K562 (cell line): ENCODE results near the gene MYOM1. TPM values are rescaled to one million over a fixed set of nuclear protein-coding genes. Genes with fewer than 3 reads are reported as not detected.
A peak's percentile ranks its signal among the peaks of the same experiment; 100 is the strongest.

Experiments
- ARNT ChIP-seq, 2 experiments: fragments of 450-650 bp; IDR thresholded peaks; 2 replicates each; pipeline ENCODE4 v1.6.1; 2016; ENCODE audit warnings: mild to moderate bottlenecking in 1 of 2
- BRD4 ChIP-seq: fragments of 200-600 bp; sonication (generic); IDR thresholded peaks from 2 replicates; pipeline ENCODE4 v1.6.1; 2017; ENCODE audit warnings: inconsistent platforms
- BRD9 ChIP-seq: fragments of 450-650 bp; IDR thresholded peaks from 2 replicates; pipeline ENCODE4 v1.6.1; 2018; ENCODE audit warnings: low read depth; ENCODE audit not compliant: partially characterized antibody
- DLX4 ChIP-seq: fragments of 250-450 bp; sonication (Bioruptor Pico); IDR thresholded peaks from 2 replicates; pipeline ENCODE4 v1.6.1; 2021; ENCODE audit warnings: mild to moderate bottlenecking
- KAT7 ChIP-seq: sonication (generic); formaldehyde crosslinking; IDR thresholded peaks from 2 replicates; pipeline ENCODE4 v1.8.0; 2022; ENCODE audit warnings: missing genetic modification reagents, mild to moderate bottlenecking, borderline replicate concordance
- LCOR ChIP-seq: sonication (generic); formaldehyde crosslinking; IDR thresholded peaks from 2 replicates; pipeline ENCODE4 v1.8.0; 2022; ENCODE audit warnings: mild to moderate bottlenecking, missing genetic modification reagents
- NFE2 ChIP-seq: IDR thresholded peaks from 2 replicates; pipeline ENCODE4 v1.6.1; 2014; ENCODE audit warnings: antibody characterized with exemption, low read depth
- SMARCE1 ChIP-seq: fragments of 450-650 bp; IDR thresholded peaks from 2 replicates; pipeline ENCODE4 v1.7.1; 2016; ENCODE audit warnings: mild to moderate bottlenecking
- TRIM24 ChIP-seq, 2 experiments: fragments of 450-650 bp; IDR thresholded peaks; 2 replicates each; pipeline ENCODE4 v1.6.1; 2016
- ZNF175 ChIP-seq: fragments of 200-800 bp; sonication (Bioruptor generic); IDR thresholded peaks from 2 replicates; pipeline ENCODE4 v1.6.1; 2016; ENCODE audit warnings: low read depth, mild to moderate bottlenecking, missing genetic modification characterization, missing compliant biosample characterization
- polyA plus RNA-seq, 8 experiments: library from polyadenylated mRNA; depleted of rRNA in 4 of 8; stranded (reverse) in 5 of 8; unstranded in 3 of 8; fragments of >200 nt; fragmentation: Nextera tagmentation in 2 of 8; fragmentation: Illumina TruSeq in 1 of 8; extraction: Ambion mirVana in 2 of 8; extraction: Trizol in 1 of 8; gene quantifications; 2 replicates each; pipeline versions ENCODE4 v1.2.1 to v1.2.3, GENCODE V29; 2011 to 2014; ENCODE audit warnings: inconsistent platforms in 1 of 8, missing spikeins in 1 of 8
- total RNA-seq, 7 experiments: library from RNA; depleted of rRNA in 6 of 7; stranded (reverse); fragments of >200 nt in 6 of 7; fragmentation: Illumina TruSeq in 2 of 7; extraction: Trizol in 2 of 7; gene quantifications; 2 replicates each; pipeline versions ENCODE4 v1.2.1 to v1.2.3, GENCODE V29; 2011 to 2021; ENCODE audit warnings: low replicate concordance in 1 of 7
- TF ChIP-seq, protein P1 (sequence below), 2 experiments: fragments of 150-350 bp in 1 of 2; IDR thresholded peaks; 2 replicates each; pipeline ENCODE4 v1.6.1; 2012 to 2016; ENCODE audit warnings: low read depth in 2 of 2, low read length in 2 of 2, mild to moderate bottlenecking in 1 of 2, moderate library complexity in 1 of 2
- TF ChIP-seq, protein P2 (sequence below), 2 experiments: fragments of 200-800 bp in 1 of 2; sonication (Bioruptor generic) in 1 of 2; sonication (generic) in 1 of 2; formaldehyde crosslinking in 1 of 2; IDR thresholded peaks in 1 of 2; conservative IDR thresholded peaks in 1 of 2; 2 replicates each; pipeline versions ENCODE4 v1.5.0 to v1.6.1; 2016 to 2020; ENCODE audit warnings: missing compliant biosample characterization in 1 of 2, missing genetic modification characterization in 1 of 2, missing genetic modification reagents in 1 of 2
- TF ChIP-seq, protein P3 (sequence below), 2 experiments: fragments of 450-650 bp; formaldehyde crosslinking in 1 of 2; IDR thresholded peaks; 2 replicates each; pipeline versions ENCODE4 v1.4.0 to v1.6.1; 2014 to 2020; ENCODE audit warnings: mild to moderate bottlenecking in 2 of 2, borderline replicate concordance in 1 of 2, low read depth in 1 of 2

The MYOM1 gene
- total and polyA plus RNA-seq, 9 of the 15 experiments (the other 6 are each of a cell fraction or from before 2014, with no cell fraction given) = 0.01 to 0.62 (median 0.25) TPM

- peak; percentile 76 for TF ChIP-seq ZNF175
- TF ChIP-seq, protein P1, sequence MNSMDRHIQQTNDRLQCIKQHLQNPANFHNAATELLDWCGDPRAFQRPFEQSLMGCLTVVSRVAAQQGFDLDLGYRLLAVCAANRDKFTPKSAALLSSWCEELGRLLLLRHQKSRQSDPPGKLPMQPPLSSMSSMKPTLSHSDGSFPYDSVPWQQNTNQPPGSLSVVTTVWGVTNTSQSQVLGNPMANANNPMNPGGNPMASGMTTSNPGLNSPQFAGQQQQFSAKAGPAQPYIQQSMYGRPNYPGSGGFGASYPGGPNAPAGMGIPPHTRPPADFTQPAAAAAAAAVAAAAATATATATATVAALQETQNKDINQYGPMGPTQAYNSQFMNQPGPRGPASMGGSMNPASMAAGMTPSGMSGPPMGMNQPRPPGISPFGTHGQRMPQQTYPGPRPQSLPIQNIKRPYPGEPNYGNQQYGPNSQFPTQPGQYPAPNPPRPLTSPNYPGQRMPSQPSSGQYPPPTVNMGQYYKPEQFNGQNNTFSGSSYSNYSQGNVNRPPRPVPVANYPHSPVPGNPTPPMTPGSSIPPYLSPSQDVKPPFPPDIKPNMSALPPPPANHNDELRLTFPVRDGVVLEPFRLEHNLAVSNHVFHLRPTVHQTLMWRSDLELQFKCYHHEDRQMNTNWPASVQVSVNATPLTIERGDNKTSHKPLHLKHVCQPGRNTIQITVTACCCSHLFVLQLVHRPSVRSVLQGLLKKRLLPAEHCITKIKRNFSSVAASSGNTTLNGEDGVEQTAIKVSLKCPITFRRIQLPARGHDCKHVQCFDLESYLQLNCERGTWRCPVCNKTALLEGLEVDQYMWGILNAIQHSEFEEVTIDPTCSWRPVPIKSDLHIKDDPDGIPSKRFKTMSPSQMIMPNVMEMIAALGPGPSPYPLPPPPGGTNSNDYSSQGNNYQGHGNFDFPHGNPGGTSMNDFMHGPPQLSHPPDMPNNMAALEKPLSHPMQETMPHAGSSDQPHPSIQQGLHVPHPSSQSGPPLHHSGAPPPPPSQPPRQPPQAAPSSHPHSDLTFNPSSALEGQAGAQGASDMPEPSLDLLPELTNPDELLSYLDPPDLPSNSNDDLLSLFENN (IDR thresholded peaks at IDR 0.05; ENCODE audit: low read depth in 2 of 2, low read length in 2 of 2) = no peak
- peak; percentile 77 for TF ChIP-seq BRD9
- no peak for TF ChIP-seq KAT7
- no peak for TF ChIP-seq BRD4
- TF ChIP-seq, protein P2, sequence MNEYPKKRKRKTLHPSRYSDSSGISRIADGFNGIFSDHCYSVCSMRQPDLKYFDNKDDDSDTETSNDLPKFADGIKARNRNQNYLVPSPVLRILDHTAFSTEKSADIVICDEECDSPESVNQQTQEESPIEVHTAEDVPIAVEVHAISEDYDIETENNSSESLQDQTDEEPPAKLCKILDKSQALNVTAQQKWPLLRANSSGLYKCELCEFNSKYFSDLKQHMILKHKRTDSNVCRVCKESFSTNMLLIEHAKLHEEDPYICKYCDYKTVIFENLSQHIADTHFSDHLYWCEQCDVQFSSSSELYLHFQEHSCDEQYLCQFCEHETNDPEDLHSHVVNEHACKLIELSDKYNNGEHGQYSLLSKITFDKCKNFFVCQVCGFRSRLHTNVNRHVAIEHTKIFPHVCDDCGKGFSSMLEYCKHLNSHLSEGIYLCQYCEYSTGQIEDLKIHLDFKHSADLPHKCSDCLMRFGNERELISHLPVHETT (CRISPR knock-in tag; conservative IDR thresholded peaks at IDR 0.05 in 1 of 2, IDR thresholded peaks at IDR 0.05 in 1 of 2) = no peak
- peak; percentile 38; the same call in 1 of the 2 replicates for TF ChIP-seq SMARCE1
- TF ChIP-seq LCOR (CRISPR knock-in tag) = no peak
- peak; percentile 81 to 90; a peak in 3 of 4 replicates for TF ChIP-seq TRIM24 (IDR thresholded peaks at IDR 0.05)
- TF ChIP-seq ARNT (IDR thresholded peaks at IDR 0.05) = peak in 1 of 2 experiments; percentile 75; a peak in 1 of 4 replicates
- TF ChIP-seq NFE2 = peak; percentile 90
- no peak for TF ChIP-seq DLX4
- TF ChIP-seq, protein P3, sequence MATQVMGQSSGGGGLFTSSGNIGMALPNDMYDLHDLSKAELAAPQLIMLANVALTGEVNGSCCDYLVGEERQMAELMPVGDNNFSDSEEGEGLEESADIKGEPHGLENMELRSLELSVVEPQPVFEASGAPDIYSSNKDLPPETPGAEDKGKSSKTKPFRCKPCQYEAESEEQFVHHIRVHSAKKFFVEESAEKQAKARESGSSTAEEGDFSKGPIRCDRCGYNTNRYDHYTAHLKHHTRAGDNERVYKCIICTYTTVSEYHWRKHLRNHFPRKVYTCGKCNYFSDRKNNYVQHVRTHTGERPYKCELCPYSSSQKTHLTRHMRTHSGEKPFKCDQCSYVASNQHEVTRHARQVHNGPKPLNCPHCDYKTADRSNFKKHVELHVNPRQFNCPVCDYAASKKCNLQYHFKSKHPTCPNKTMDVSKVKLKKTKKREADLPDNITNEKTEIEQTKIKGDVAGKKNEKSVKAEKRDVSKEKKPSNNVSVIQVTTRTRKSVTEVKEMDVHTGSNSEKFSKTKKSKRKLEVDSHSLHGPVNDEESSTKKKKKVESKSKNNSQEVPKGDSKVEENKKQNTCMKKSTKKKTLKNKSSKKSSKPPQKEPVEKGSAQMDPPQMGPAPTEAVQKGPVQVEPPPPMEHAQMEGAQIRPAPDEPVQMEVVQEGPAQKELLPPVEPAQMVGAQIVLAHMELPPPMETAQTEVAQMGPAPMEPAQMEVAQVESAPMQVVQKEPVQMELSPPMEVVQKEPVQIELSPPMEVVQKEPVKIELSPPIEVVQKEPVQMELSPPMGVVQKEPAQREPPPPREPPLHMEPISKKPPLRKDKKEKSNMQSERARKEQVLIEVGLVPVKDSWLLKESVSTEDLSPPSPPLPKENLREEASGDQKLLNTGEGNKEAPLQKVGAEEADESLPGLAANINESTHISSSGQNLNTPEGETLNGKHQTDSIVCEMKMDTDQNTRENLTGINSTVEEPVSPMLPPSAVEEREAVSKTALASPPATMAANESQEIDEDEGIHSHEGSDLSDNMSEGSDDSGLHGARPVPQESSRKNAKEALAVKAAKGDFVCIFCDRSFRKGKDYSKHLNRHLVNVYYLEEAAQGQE (IDR thresholded peaks at IDR 0.05; ENCODE audit: borderline replicate concordance) = no peak
- TF ChIP-seq, protein P3 (CRISPR knock-in tag; IDR thresholded peaks at IDR 0.05; ENCODE audit: low read depth) = no peak
These were observed 182.3 kb downstream of the MYOM1 start (continued) for GRCh38 chr18:3037423-3037915.
